HG03097 (cell line): Measurements from ENCODE around the gene SARDH.
"Not testable (repeated sequence)": the region's sequence is repeated elsewhere in the genome, so short reads cannot be mapped to it uniquely, and the experiment has no call there.

Experiments
- ATAC-seq: cut with Tn5 transposase; IDR thresholded peaks from one replicate; pipeline ENCODE4 v1.9.1; 2021; ENCODE audit not compliant: unreplicated experiment, low FRiP score

The SARDH gene

GRCh38 chr9:133638076-133638475 lies 100.1 kb downstream of the SARDH start:
- ATAC-seq, result no peak

GRCh38 chr9:133637451-133638055 lies 100.6 kb downstream of the SARDH start:
- ATAC-seq, result no peak

- ATAC-seq, result no peak
These were observed 101.2 kb downstream of the SARDH start for GRCh38 chr9:133636902-133637301.

- no peak for ATAC-seq
These were observed 102.3 kb downstream of the SARDH start, which contains the start of gene DBH for GRCh38 chr9:133635533-133636531. Gene DBH, plus strand, starts transcription at chr9:133636363. Its CDS starts 9 bp downstream, at chr9:133636372.

- ATAC-seq, result no peak
These were observed 103.1 kb downstream of the SARDH start for GRCh38 chr9:133635098-133635497.

- no peak for ATAC-seq
These were observed 104.0 kb downstream of the SARDH start for GRCh38 chr9:133634081-133634691.

- ATAC-seq, result no peak
These were observed 104.5 kb downstream of the SARDH start for GRCh38 chr9:133633681-133634080.

GRCh38 chr9:133632806-133633680 lies 105.1 kb downstream of the SARDH start:
- ATAC-seq, result no peak

GRCh38 chr9:133631111-133631510 lies 107.0 kb downstream of the SARDH start:
- ATAC-seq, result no peak

GRCh38 chr9:133629221-133630110 lies 108.7 kb downstream of the SARDH start:
- no peak for ATAC-seq

GRCh38 chr9:133628766-133629165 lies 109.4 kb downstream of the SARDH start:
- no peak for ATAC-seq

GRCh38 chr9:133627341-133627740 lies 110.8 kb downstream of the SARDH start:
- no peak for ATAC-seq

- not testable (repeated sequence) for ATAC-seq
These were observed 112.1 kb downstream of the SARDH start for GRCh38 chr9:133626008-133626407.

- no peak for ATAC-seq
These were observed 115.6 kb downstream of the SARDH start for GRCh38 chr9:133622555-133622954.

GRCh38 chr9:133621725-133622267 lies 116.4 kb downstream of the SARDH start:
- ATAC-seq, result no peak

- no peak for ATAC-seq
These were observed 118.4 kb downstream of the SARDH start for GRCh38 chr9:133619791-133620190.

GRCh38 chr9:133618726-133619125 lies 119.4 kb downstream of the SARDH start:
- no peak for ATAC-seq

GRCh38 chr9:133616643-133617405 lies 121.3 kb downstream of the SARDH start:
- ATAC-seq, result no peak
